ENCODE data around the gene LDLRAP1.

The LDLRAP1 gene

GRCh38 chr1:25562928-25563283, 19.5 kb downstream of the LDLRAP1 start:
- no peak for DNase-seq

DNA sequence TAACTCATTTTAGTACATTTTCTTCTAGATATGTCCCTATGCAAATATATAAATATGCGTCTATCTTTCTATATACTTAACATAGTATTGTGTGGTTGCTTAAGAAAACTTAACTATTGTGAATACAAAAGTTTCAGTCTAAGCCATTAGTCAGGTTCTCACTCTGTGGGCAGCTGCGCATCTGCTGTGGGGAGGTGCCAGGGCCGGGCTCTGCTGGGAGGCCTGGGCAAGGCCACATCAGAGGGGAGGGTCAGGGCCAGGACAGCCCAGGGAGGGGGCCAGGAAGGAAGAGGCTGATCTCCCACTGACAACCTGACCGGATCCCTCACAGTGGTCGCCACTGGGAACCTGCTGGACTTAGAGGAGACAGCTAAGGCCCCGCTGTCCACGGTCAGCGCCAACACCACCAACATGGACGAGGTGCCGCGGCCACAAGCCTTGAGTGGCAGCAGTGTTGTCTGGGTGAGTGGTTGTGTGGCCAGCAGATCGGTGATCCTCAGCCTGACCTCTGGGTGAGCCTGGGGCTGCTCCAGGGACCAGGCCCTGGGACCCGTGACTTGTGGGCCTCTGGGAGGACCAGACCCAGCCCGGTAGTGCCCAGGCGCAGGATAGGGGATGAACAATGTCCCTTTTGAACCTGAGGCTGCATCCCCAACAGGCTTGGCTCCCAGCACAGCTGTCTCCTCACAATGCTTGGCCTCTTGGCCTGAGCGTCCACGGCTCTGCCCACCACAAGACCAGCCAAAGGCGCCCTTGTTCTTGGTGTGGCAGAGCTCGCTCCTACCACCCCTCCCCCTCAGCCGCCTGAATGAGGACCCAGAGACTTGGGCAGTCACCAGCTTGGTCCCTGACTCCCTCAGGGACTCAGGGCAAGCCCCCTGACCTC, 20.2 kb downstream of the LDLRAP1 start:
- no peak for DNase-seq

DNA sequence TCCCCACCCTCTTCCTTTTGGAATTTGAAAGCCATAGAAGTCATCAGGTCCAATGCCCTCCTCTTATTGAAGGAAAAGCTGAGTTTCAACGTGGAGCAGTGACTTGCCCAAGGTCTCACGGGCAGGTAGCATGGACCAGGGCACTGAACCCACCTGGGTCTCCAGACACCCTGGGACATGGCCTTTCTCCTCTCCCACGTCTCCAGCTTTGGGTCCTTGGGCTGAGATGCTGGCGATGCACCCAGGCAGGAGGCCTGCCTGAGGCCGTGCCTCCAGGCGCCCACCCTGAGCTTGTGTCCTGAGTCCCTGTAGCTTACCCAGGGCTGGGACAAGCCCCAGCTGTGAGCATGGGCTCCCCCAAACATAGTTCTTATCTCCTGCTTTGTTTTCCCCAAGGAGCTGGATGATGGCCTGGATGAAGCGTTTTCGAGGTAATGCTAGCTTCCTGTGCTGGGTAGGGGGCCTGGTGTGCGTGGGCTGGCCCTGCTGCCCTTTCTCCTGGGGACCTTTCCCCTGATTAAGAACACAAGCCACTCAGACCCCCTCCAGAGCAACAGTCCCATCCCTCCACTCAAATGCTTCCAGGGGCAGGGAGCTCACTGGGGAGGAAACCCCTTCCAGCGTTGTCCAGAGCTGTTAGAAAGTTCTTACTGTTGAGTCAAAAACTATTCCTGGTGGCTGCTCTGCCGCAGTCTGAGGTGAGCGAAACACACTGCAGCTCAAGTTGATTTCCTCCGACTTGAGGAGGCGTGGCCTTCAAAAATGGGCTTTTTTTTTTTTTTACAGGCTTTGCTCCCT, 21.6 kb downstream of the LDLRAP1 start:
- no peak for DNase-seq

DNA sequence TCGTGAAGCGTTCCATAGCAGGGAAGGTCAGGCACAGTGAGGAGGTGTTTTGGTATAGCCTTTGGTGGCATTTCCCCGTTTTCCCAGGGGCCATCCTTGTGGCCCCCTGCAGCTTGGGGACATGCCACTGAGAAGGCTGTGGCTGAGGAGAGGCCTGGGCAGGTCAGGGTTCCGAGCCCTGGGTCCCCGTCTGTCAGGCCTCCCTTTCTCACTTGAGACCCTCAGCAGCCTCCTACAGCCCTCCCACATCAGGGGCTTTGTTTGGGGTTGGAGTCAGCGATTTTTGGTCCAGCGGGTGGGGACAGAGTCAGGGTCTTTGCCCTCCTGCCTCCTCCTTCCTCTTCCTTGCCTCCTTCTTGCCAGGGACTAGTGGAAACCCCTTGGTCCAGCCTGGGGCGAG, 22.2 kb downstream of the LDLRAP1 start:
- no peak for DNase-seq

GRCh38 chr1:25566176-25566729, 22.8 kb downstream of the LDLRAP1 start:
- no peak for DNase-seq

DNA sequence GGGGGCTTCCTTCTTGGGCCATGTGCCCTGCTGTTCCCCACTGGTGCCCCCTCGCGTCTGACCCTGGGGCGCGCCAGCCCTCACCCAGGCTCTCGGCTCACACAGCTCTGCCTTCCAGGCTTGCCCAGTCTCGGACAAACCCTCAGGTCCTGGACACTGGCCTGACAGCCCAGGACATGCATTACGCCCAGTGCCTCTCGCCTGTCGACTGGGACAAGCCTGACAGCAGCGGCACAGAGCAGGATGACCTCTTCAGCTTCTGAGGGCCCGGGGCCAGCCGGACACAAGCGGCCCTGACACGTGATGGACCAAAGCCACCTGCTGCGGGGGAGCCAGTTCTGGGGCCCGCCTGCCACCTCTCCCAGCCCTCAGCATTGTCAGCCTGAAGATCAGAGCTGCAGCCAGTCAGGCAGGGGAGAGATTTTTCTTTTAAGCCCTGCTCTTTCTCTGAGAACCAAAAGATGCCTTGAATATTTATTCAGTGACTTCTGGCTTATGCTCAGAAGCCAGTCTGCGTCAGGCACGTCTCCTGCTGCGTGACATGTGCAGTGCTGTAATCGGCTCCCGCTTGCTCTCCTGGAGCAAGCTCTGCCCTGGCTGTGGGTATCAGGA, 23.4 kb downstream of the LDLRAP1 start:
- DNase-seq = no peak

GRCh38 chr1:25567710-25568089, 24.3 kb downstream of the LDLRAP1 start:
- no peak for DNase-seq

DNA sequence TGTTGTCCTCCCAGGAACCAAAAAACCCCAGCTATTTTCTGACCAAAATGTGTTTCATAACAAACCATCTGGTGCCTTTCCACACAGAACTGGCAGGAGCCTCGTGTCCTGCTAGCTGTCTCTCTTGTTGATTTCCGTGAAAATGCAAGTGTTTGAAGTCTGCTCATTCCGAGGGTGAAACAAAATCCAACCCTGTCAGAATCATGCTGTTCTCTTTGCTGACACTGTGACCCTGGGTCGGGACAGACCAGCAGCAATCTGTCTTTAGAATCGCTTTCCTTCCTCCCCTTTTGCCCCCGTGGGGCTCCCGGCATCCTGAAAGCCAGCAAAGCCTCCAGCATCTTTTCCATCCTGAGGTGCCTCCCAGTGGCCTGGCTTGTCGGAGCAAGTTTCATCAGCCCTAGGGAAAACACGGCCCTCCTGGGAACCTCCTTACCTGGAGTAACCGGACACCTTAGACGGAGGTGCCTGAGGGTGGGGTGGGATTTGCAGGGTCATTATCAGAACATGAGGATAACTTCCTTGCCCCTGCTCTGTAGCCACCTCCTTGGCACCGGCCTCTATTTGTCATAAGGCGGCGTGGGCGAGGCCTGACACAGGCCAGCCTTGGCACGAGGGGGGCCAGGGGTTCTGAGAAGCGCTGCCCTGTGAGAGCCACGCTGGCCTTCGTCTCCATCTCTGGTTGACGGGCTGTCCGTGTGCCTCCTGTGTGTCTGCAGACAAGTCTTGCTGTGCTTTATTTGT, 24.9 kb downstream of the LDLRAP1 start:
- no peak for DNase-seq

- DNase-seq = peak; percentile 26
Observed at GRCh38 chr1:25568834-25569596, 25.6 kb downstream of the LDLRAP1 start.

DNA sequence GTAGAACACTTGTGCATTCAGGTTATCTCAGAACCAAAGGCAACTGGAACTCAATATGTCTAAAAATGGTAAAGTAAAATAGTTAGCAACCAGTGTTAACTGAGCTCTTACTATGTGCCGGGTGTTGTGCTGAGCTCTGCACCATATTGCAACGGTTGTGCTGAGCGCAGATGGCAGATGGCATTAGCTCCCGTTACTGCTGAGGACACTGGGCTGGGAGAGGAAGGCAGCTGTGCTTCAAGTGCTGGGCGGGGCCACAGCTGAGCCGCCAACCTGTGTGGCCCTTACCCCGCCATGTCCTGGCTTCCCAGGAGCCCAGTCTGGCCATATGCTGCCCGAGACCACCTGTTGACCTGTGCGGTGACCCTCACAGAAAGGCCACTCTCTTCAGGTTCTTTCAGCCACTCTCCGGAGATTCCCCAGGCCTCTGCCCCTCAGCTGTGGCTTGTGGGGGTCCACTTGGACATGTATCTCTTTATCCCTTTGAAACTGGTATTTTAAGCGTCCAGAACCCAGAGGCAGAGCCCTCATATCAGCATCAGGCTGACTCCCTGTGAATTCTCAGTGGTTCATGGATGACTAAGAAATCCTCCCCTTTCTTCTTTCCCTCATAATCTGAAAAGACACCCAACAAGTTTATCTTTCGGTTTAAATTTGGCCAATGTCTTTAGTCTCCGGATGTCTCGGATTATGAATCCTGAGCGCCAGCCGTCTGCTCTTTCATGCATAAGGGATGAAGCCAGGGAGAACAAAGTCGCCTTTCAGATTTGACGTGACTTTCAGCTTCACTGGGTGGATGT, 26.4 kb downstream of the LDLRAP1 start:
- no peak for DNase-seq

DNA sequence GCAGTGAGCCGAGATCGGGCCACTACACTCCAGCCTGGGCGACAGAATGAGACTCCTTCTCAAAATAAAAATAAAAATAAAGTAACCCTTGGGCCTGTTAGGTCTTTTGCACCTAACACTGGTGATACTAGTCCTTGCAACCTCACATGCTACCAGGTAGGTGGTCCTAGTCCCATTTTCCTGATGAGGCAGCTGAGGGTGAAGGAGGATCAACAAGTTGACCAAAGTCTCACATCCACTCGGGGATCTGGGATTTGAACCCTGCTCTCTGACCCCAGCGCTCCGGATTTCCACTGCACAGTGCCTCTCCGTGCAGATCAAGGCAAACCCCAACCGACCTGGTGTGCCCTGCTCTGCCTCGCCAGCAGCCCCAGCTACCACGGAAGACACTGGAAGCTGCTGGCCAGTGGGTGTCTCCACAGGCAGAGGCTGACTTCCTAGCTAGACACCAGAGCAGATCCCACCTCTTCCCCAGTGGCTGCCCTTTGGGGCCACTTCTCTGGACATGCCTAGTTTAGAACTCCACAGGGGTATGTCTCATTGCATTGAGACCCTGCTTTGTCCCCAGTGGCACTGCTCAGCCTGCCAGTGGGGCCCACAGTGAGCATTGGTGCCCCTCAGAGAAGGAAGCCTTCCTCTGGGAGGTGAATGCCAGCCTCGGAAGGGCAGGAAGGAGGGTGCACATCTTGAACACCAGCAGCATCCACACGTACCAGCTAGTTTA, 27.6 kb downstream of the LDLRAP1 start:
- no peak for DNase-seq

DNA sequence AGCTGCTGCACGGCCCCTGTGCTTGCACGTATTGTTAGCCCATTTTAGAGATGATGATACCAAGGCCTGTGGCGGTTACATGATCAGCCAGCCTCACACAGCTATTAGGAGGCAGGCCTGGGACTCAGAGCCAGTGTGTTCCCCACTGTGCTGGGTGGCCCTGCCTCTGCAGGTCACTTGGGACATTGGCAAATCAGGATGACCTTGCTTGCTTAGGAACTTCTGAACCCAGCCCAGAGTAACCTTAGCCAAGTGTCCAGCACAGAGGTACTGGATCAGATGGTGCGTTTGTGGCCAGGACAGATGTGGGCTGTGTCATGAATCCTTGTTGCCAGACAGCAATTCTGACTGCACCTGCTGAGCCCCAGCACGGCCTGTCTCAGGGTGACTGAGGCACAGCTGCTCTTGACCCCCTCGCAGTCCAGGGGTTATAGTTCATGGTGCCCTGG, 28.1 kb downstream of the LDLRAP1 start:
- no peak for DNase-seq

- no peak for DNase-seq
Observed at GRCh38 chr1:25572107-25572506, 28.7 kb downstream of the LDLRAP1 start.

DNA sequence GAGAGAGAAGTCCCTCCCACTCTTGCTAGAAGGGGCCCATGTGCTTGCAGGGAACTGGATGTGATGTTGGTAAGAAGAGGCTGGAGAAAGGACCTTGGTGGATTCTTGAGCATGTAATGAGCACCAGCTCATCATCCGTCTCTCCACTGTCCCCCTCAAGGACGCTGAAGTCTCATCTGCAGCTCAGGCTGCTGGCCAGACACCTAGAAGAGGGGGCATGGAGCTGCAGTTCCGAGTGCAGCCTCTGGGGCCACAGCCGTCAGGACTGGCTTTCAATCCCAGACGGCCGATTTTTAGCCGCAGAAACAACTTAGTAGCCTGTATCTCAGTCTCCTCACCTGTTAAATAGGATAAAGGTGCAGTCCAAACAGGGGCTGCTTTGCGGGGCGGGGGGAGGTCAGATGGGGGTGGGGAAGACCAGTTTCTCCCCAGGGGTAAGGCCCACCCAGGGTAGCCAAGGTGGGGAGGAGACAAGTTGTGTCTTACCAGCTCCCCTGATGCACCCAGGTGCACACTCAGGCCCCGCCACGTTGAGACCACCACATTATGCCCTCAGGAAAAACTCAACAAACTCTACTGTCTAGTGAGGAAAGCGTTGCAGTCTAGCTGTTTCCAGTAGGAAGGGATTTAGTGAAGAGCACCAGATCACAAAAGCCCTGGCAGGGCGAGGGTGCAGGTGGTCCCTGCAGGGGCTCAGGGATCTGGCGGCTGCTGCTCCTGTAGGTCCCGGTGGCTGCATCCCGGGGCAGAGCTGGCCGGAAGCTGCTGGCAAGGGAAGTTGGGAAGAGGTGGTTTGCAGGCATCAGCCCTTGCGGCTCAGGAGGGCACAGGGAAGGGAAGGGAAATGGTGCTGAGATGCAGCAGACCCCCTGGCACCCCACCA, 29.5 kb downstream of the LDLRAP1 start:
- DNase-seq = no peak

GRCh38 chr1:25573591-25573930, 30.2 kb downstream of the LDLRAP1 start:
- DNase-seq = no peak

- DNase-seq = no peak
Observed at GRCh38 chr1:25573961-25574360, 30.6 kb downstream of the LDLRAP1 start.

- no peak for DNase-seq
Observed at GRCh38 chr1:25575191-25575590, 31.8 kb downstream of the LDLRAP1 start.

DNA sequence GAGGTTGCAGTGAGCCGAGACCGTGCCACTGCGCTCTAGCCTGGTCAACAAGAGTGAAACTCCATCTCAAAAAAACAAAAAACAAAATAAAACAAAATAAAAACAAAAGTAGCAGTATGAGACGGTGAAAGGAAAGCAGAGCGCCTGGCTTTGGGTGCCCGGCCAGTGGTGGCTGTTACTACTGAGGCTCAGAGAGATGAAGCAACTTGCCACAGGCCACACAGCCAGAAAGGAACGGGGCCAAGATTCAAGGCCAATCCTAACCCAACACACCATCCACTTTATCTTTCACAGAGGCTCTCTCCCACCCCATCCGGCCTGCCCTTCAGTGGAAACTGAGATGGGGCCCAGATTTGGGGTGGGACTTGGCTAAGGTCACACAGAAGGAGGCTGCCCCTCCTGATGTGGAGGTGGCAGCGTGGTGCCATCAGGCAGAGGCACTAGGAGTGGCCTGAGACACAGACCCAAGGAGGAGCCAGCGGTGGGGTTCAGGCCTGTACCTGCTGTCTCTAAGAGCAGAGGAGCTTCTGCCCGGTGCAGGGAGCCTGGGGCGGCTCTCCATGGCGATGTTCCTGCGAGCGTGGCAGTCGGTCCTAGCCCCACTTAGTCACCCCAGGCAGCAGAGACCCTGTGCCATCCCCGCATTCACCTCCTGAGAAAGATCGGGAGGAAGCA, 33.2 kb downstream of the LDLRAP1 start:
- DNase-seq = no peak

Data from GOT3 (cell line).